Cardiac muscle cell (in vitro differentiated cells and primary cell): ENCODE measurements around the gene PTPRZ1. TPM values are rescaled to one million over a fixed set of nuclear protein-coding genes. Genes with fewer than 3 reads are reported as not detected.
A peak's percentile ranks its signal among the peaks of the same experiment; 100 is the strongest.

ENCODE experiments used
- DNase-seq, 2 donors: peaks; one replicate each; pipeline versions ENCODE4 v3.0.0 to v3.0.0-alpha.2; 2010 to 2017; ENCODE audit warnings: low read depth in 1 of 2, low spot score in 1 of 2
- H3K27ac ChIP-seq: fragments of 200-600 bp; sonication (generic); 2 replicates; pipeline ENCODE4 v1.5.1; 2016
- H3K27me3 ChIP-seq: fragments of 200-600 bp; sonication (generic); 2 replicates; pipeline ENCODE4 v1.6.0; 2016; ENCODE audit warnings: control low read depth
- H3K36me3 ChIP-seq: fragments of 200-600 bp; sonication (generic); 2 replicates; pipeline ENCODE4 v1.5.1; 2016; ENCODE audit warnings: control low read depth
- H3K4me1 ChIP-seq: fragments of 200-600 bp; sonication (generic); 2 replicates; pipeline ENCODE4 v1.8.1; 2017; ENCODE audit warnings: low read depth, mild to moderate bottlenecking, mixed run types
- H3K4me3 ChIP-seq: fragments of 200-600 bp; sonication (generic); 2 replicates; pipeline ENCODE4 v1.5.1; 2016; ENCODE audit warnings: mild to moderate bottlenecking
- H3K9me3 ChIP-seq: fragments of 200-600 bp; sonication (generic); 2 replicates; pipeline ENCODE4 v1.5.1; 2017; ENCODE audit warnings: low read depth, mild to moderate bottlenecking, control low read depth
- polyA plus RNA-seq: library from polyadenylated mRNA; unstranded; fragments of >200 nt; fragmentation: Nextera tagmentation; extraction: Ambion mirVana; gene quantifications from 2 replicates; pipeline ENCODE4 v1.2.1, GENCODE V29; 2016
- total RNA-seq: library from RNA; depleted of rRNA; stranded (reverse); fragments of >200 nt; gene quantifications from 2 replicates; pipeline ENCODE4 v1.2.3, GENCODE V29; 2016
- TF ChIP-seq, protein P1 (sequence below): IDR thresholded peaks from 2 replicates; pipeline ENCODE4 v1.5.1; 2012; ENCODE audit warnings: low read depth, mild to moderate bottlenecking, low read length

The PTPRZ1 gene
- total and polyA plus RNA-seq, 2 experiments from 2014 or later: 0.33 to 0.57 TPM

DNA sequence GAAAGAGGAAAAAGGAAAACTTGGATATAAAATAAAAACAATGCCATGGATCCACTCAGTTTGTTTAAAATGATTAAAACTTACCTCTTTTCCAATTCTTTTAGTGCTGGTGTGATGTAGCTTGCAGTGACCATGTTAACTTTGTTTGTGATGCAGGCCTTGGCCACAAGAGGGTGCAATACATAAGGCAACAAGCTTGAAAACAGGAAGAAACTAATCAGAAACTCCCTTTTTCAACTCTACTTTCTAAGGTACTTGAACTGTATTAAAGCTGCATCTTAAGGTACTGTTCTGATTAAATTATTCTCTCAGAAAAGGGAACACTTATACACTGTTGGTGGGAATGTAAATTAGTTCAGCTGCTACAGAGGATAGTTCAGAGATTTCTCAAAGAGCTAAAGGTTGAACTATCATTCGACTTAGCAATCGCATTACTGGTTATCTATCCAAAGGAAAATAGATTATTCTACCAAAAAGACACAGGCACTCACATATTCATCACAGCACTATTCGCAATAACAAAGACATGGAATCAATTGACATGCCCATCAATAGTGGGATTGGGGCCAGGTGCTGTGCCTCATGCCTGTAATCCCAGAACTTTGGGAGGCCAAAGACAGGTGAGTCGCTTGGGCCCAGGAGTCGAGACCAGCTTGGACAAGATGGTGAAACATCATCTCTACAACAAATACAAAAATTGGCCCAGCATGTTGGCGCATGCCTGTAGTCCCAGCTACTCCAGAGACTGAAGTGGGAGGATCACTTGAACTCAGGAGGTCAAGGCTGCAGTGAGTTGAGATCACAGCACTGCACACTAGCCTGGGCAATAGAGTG lies 220.2 kb downstream of the PTPRZ1 start:
- H3K27me3 ChIP-seq: no peaks in the 10 kb centered on the region
- H3K36me3 ChIP-seq: peaks cover 16% of the 10 kb centered on the region
- no peaks in the 10 kb centered on the region for H3K9me3 ChIP-seq
- TF ChIP-seq, protein P1, sequence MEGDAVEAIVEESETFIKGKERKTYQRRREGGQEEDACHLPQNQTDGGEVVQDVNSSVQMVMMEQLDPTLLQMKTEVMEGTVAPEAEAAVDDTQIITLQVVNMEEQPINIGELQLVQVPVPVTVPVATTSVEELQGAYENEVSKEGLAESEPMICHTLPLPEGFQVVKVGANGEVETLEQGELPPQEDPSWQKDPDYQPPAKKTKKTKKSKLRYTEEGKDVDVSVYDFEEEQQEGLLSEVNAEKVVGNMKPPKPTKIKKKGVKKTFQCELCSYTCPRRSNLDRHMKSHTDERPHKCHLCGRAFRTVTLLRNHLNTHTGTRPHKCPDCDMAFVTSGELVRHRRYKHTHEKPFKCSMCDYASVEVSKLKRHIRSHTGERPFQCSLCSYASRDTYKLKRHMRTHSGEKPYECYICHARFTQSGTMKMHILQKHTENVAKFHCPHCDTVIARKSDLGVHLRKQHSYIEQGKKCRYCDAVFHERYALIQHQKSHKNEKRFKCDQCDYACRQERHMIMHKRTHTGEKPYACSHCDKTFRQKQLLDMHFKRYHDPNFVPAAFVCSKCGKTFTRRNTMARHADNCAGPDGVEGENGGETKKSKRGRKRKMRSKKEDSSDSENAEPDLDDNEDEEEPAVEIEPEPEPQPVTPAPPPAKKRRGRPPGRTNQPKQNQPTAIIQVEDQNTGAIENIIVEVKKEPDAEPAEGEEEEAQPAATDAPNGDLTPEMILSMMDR: peak; percentile 94
- H3K27ac ChIP-seq: no peak overlapping the region
- DNase-seq: peak; percentile 62 to 87
- H3K4me3 ChIP-seq: no peak overlapping the region
- H3K4me1 ChIP-seq: no peaks in the 10 kb centered on the region

DNA sequence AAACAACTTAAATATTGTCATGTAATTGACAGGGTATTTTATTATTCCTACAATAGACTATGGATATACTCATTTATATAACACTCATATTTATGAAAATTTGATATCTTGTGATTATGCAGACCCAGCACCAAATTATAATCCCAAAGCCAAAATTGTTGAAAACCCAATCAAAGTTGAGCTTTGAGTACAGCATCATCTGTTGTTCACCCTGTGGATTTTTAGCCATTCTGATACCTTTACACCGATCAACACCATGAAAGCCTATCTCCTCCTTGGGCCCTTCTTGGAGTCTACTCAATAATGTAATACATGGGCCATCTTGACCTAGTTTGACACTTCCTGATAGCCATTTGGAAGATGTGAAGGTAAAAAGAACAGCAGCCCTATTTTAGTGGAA lies 221.6 kb downstream of the PTPRZ1 start:
- no peak for DNase-seq
- Histone ChIP-seq H3K9me3 (no peaks in the 10 kb centered on the region), H3K27ac (no peak overlapping the region), H3K4me3 (no peak overlapping the region), H3K36me3 (peaks cover 16% of the 10 kb centered on the region), H3K4me1 (no peaks in the 10 kb centered on the region), H3K27me3 (no peaks in the 10 kb centered on the region)
- TF ChIP-seq, protein P1: no peak

DNA sequence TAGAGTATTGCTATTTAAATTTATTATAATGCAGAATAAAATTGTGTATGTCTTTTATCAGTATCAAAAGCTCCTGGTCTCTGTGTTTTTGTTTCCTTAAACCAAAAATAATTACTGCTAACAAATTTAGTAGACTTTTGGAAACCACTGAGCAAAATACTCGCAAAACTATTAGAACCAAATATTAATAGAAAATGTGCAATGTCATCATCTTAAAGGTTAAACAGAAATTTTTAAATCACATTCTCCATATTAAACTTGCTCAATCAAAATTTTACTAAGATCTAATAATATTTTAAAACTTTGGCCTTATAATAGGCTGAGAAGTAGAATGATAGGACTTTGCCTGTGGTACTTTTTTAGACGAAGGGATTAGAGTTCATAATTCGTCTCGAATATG lies 222.7 kb downstream of the PTPRZ1 start:
- DNase-seq: no peak
- Histone ChIP-seq H3K9me3 (no peaks in the 10 kb centered on the region), H3K36me3 (peaks cover 17% of the 10 kb centered on the region), H3K27me3 (no peaks in the 10 kb centered on the region), H3K4me1 (no peaks in the 10 kb centered on the region), H3K27ac (no peak overlapping the region), H3K4me3 (no peak overlapping the region)
- TF ChIP-seq, protein P1: no peak

DNA sequence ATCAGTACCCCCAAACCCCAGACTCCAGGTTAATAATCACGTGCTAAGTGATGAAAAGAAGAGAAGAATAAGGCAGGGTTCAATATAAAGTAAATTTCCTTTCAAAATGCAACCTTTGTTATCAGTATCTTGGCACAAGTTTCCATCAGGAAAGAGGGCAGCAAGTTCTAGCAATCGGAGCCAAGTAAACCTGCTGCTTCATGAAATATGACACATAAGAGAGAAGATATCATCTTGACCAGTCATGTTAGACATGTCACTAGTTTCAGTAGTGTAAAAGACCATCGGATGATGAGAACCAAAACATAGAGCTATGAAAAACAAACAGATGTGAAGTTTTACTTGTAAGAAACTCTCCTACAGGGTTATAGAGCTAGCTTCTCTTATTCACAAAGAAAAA lies 227.1 kb downstream of the PTPRZ1 start:
- Histone ChIP-seq H3K27ac (no peak overlapping the region), H3K4me1 (no peaks in the 10 kb centered on the region), H3K27me3 (no peaks in the 10 kb centered on the region), H3K36me3 (peaks cover 16% of the 10 kb centered on the region), H3K4me3 (no peak overlapping the region), H3K9me3 (no peaks in the 10 kb centered on the region)
- TF ChIP-seq, protein P1: no peak
- DNase-seq: peak in 1 of 2 donors; percentile 9

DNA sequence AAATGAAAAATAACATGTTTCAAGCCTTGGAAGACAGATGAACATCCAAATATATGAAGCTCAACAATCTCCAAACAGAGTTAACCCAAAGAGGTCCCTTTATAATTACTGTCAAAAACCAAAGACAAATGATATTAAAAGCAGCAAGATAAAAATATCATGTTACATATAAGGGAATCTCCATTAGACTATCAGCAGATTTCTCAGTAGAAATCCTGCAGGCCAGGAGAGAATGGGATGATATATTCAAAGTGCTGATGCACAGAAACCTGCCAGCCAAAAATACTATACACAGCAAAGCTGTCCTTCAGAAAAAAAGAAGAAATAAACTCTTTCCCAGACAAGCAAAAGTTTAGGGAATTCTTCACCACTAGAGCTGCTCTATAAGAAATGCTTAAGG lies 230.1 kb downstream of the PTPRZ1 start:
- H3K9me3 ChIP-seq: no peaks in the 10 kb centered on the region
- no peak for DNase-seq
- H3K36me3 ChIP-seq: peaks cover 11% of the 10 kb centered on the region
- no peaks in the 10 kb centered on the region for H3K4me1 ChIP-seq
- H3K27me3 ChIP-seq: no peaks in the 10 kb centered on the region
- TF ChIP-seq, protein P1: no peak
- no peak overlapping the region for H3K27ac ChIP-seq
- H3K4me3 ChIP-seq: no peak overlapping the region
